K562 (cell line): ENCODE measurements around the gene NEIL1. TPM values are rescaled to one million over a fixed set of nuclear protein-coding genes. Genes with fewer than 3 reads are reported as not detected.
"Not testable (repeated sequence)": the region's sequence is repeated elsewhere in the genome, so short reads cannot be mapped to it uniquely, and the experiment has no call there.

Experiments used
- ATAC-seq: fragments of 200-7000 bp; cut with Tn5 transposase; 3 replicates; pipeline ENCODE4 v1.9.1; 2020; ENCODE audit warnings: moderate library complexity
- BruUV-seq: library from RNA; stranded (reverse); fragments of 400-500 nt; replicated peaks from 2 replicates; lab custom pipeline; 2021; lab: Mats Ljungman, UMichigan
- CTCF ChIA-PET: fragments of 300-600 bp; formaldehyde crosslinking; extraction: SDS; loops from one replicate; lab custom pipeline; 2021; ENCODE audit warnings: low intra/inter-chr PET ratio; lab: Yijun Ruan, JAX
- POLR2A ChIA-PET: fragments of 300-600, 350-650 bp; sonication (Branson Sonifier 250); formaldehyde crosslinking; extraction: SDS; loops from one replicate; lab custom pipeline; 2021; ENCODE audit warnings: antibody characterized with exemption, inconsistent platforms; lab: Yijun Ruan, JAX
- DNase-seq, 4 experiments: peaks; one replicate each; pipeline versions ENCODE4 v3.0.0 to v3.0.0-alpha.2; 2011 to 2018; ENCODE audit warnings: low spot score in 3 of 4, mixed read lengths in 3 of 4; ENCODE audit errors: extremely low read depth in 1 of 4
- FAIRE-seq: peaks from 2 replicates; lab custom pipeline; 2011; peaks lifted over from hg19 to GRCh38; lab: Jason Lieb, UNC
- H2AFZ ChIP-seq: 2 replicates; pipeline ENCODE4 v1.6.0; 2011; ENCODE audit warnings: low read depth, low read length, control low read depth, inconsistent platforms
- H3K27ac ChIP-seq: fragments of 200-600 bp; 3 replicates; pipeline ENCODE4 v1.8.0; 2011; ENCODE audit warnings: low read depth, mild to moderate bottlenecking, control low read depth, inconsistent platforms, low read length, moderate library complexity, mixed read lengths; ENCODE audit errors: extremely low read depth
- H3K27me3 ChIP-seq, 2 experiments: fragments of 300-600 bp in 1 of 2; 2 replicates in 1 of 2; 3 replicates in 1 of 2; pipeline versions ENCODE4 v1.6.0 to v1.8.0; 2011; ENCODE audit warnings: inconsistent platforms in 2 of 2, low read length in 2 of 2, mild to moderate bottlenecking in 1 of 2, mixed read lengths in 1 of 2, moderate library complexity in 1 of 2; ENCODE audit not compliant: control insufficient read depth in 2 of 2, insufficient read depth in 2 of 2
- H3K36me3 ChIP-seq: fragments of 300-600 bp; 3 replicates; pipeline ENCODE4 v1.8.0; 2011; ENCODE audit warnings: mild to moderate bottlenecking, low read length, inconsistent platforms; ENCODE audit not compliant: control insufficient read depth, insufficient read depth
- H3K4me1 ChIP-seq, 2 experiments: fragments of 200-600 bp in 1 of 2; replicated peaks in 1 of 2; 2 replicates in 1 of 2; 3 replicates in 1 of 2; pipeline versions ENCODE4 v1.5.1 to v1.8.0; 2011; ENCODE audit warnings: inconsistent platforms in 2 of 2, low read length in 2 of 2, mild to moderate bottlenecking in 1 of 2, mixed read lengths in 1 of 2, moderate library complexity in 1 of 2; ENCODE audit not compliant: control insufficient read depth in 2 of 2, insufficient read depth in 2 of 2
- H3K4me2 ChIP-seq: 2 replicates; pipeline ENCODE4 v1.6.1; 2011; ENCODE audit warnings: low read length, control low read depth, inconsistent platforms, mixed read lengths; ENCODE audit not compliant: insufficient read depth
- H3K4me3 ChIP-seq: fragments of 200-600 bp; sonication (generic), shearing (Covaris generic); 2 replicates; pipeline ENCODE4 v1.5.1; 2016; ENCODE audit warnings: control low read depth, inconsistent platforms
- H3K79me2 ChIP-seq: fragments of 200-600 bp; 3 replicates; pipeline ENCODE4 v1.8.0; 2011; ENCODE audit warnings: low read length, inconsistent platforms; ENCODE audit not compliant: control insufficient read depth, insufficient read depth
- H3K9ac ChIP-seq, 2 experiments: 2 replicates each; pipeline versions ENCODE4 v1.6.0 to v1.6.1; 2011; ENCODE audit warnings: low read depth in 2 of 2, low read length in 2 of 2, control low read depth in 1 of 2, inconsistent platforms in 1 of 2, mild to moderate bottlenecking in 1 of 2, mixed read lengths in 1 of 2; ENCODE audit not compliant: insufficient read depth in 1 of 2
- H3K9me1 ChIP-seq: one replicate; pipeline ENCODE4 v1.6.0; 2011; ENCODE audit warnings: inconsistent platforms, mild to moderate bottlenecking, low read length, moderate library complexity; ENCODE audit not compliant: control insufficient read depth, insufficient read depth
- H3K9me3 ChIP-seq: replicated peaks from 2 replicates; pipeline ENCODE4 v1.5.1; 2011; ENCODE audit warnings: low read depth, low read length, inconsistent platforms; ENCODE audit not compliant: control insufficient read depth, insufficient read depth
- H4K20me1 ChIP-seq: replicated peaks from 2 replicates; pipeline ENCODE4 v1.6.1; 2011; ENCODE audit warnings: low read length, inconsistent platforms, mixed read lengths; ENCODE audit not compliant: control insufficient read depth, insufficient read depth
- CEBPG ChIP-seq, 3 experiments: fragments of 200-800 bp in 1 of 3; sonication (Bioruptor generic) in 1 of 3; sonication (generic) in 1 of 3; formaldehyde crosslinking in 1 of 3; IDR thresholded peaks in 2 of 3; conservative IDR thresholded peaks in 1 of 3; 2 replicates each; pipeline versions ENCODE4 v1.6.1 to v1.8.0; 2016 to 2022; ENCODE audit warnings: missing compliant biosample characterization in 2 of 3, missing genetic modification characterization in 2 of 3, mild to moderate bottlenecking in 1 of 3, missing genetic modification reagents in 1 of 3
- EP300 ChIP-seq: IDR thresholded peaks from 2 replicates; pipeline ENCODE4 v1.6.1; 2012; ENCODE audit warnings: low read length, improper control_type of control experiment
- FIP1L1 ChIP-seq: fragments of 200-400 bp; formaldehyde crosslinking; IDR thresholded peaks from 2 replicates; pipeline ENCODE4 v1.6.1; 2018; ENCODE audit warnings: mild to moderate bottlenecking, low read depth, low read length; ENCODE audit not compliant: poor library complexity, severe bottlenecking
- SMAD1 ChIP-seq: fragments of 150-350 bp; IDR thresholded peaks from 2 replicates; pipeline ENCODE4 v1.6.1; 2014; ENCODE audit warnings: low read length, low read depth; ENCODE audit not compliant: partially characterized antibody
- TAF9B ChIP-seq: fragments of 450-650 bp; IDR thresholded peaks from 2 replicates; pipeline ENCODE4 v1.6.1; 2018; ENCODE audit warnings: mild to moderate bottlenecking; ENCODE audit not compliant: partially characterized antibody
- ZC3H8 ChIP-seq: fragments of 450-650 bp; IDR thresholded peaks from 2 replicates; pipeline ENCODE4 v1.6.1; 2017
- ZNF354B ChIP-seq: fragments of 250-450 bp; sonication (Bioruptor Pico); IDR thresholded peaks from 2 replicates; pipeline ENCODE4 v1.4.0; 2020
- WGBS: fragments of 100-300 bp; shearing (Covaris generic); methylation state at CpG from one replicate; pipeline ENCODE4 v1.1.6; 2016; ENCODE audit warnings: low coverage, mixed read lengths; ENCODE audit not compliant: insufficient coverage; ENCODE audit errors: missing lambda C conversion rate; 5-methylcytosine and 5-hydroxymethylcytosine counted together
- in situ Hi-C: fragments of 300-500 bp; cut with MboI; formaldehyde crosslinking; loops from 4 replicates; pipeline ENCODE4 v1.15.0; 2018; ENCODE audit warnings: inconsistent platforms, mixed read lengths
- intact Hi-C: fragments of 100-400 bp; cut with micrococcal nuclease; formaldehyde crosslinking; loops from 2 replicates; pipeline ENCODE4 v1.14.2; 2022
- polyA plus RNA-seq, 8 experiments: library from polyadenylated mRNA; depleted of rRNA in 4 of 8; stranded (reverse) in 5 of 8; unstranded in 3 of 8; fragments of >200 nt; fragmentation: Nextera tagmentation in 2 of 8; fragmentation: Illumina TruSeq in 1 of 8; extraction: Ambion mirVana in 2 of 8; extraction: Trizol in 1 of 8; gene quantifications; 2 replicates each; pipeline versions ENCODE4 v1.2.1 to v1.2.3, GENCODE V29; 2011 to 2014; ENCODE audit warnings: inconsistent platforms in 1 of 8, missing spikeins in 1 of 8
- total RNA-seq, 7 experiments: library from RNA; depleted of rRNA in 6 of 7; stranded (reverse); fragments of >200 nt in 6 of 7; fragmentation: Illumina TruSeq in 2 of 7; extraction: Trizol in 2 of 7; gene quantifications; 2 replicates each; pipeline versions ENCODE4 v1.2.1 to v1.2.3, GENCODE V29; 2011 to 2021; ENCODE audit warnings: low replicate concordance in 1 of 7
- TF ChIP-seq, protein P1 (sequence below): fragments of 450-650 bp; IDR thresholded peaks from 2 replicates; pipeline ENCODE4 v1.6.1; 2016; ENCODE audit warnings: borderline replicate concordance
- TF ChIP-seq, protein P2 (sequence below): fragments of 450-650 bp; IDR thresholded peaks from 2 replicates; pipeline ENCODE4 v1.6.1; 2016; ENCODE audit warnings: mild to moderate bottlenecking

The NEIL1 gene
- total and polyA plus RNA-seq, 9 of the 15 experiments (the other 6 are each of a cell fraction or from before 2014, with no cell fraction given) = 0.14 to 4.3 (median 2.4) TPM

DNA sequence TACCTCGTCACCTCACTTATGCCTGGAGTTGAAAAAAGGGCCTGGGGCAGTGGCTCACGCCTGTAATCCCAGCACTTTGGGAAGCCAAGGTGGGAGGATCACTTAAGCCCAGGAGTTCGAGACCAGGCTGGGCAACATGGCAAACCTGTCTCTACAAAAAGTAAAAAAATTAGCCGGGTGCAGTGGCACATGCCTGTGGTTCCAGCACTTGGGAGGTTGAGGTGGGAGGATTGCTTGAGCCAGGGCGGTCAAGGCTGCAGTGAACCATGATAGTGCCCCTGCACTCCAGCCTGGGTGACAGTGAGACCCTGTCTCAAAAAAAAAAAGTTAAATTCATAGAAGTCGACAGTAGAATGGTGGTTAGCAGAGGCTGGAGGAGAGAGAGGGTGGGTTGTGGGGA is 4.6 kb upstream of the NEIL1 start:
- Histone ChIP-seq H3K9me1 (no peaks in the 10 kb centered on the region), H2AFZ (no peak overlapping the region), H4K20me1 (no peaks in the 10 kb centered on the region; the same call in 1 of the 2 replicates), H3K36me3 (peaks cover 27% of the 10 kb centered on the region; the same call in 2 of the 3 replicates), H3K4me2 (no peak overlapping the region), H3K9me3 (no peaks in the 10 kb centered on the region), H3K9ac (no peak overlapping the region), H3K27me3 (no peaks in the 10 kb centered on the region), H3K79me2 (no peaks in the 10 kb centered on the region), H3K27ac (no peak overlapping the region), H3K4me1 (peaks cover 4 to 5% of the 10 kb centered on the region in 2 experiments; a peak in 3 of 5 replicates), H3K4me3 (no peak overlapping the region)
- in situ Hi-C loops (no loop called here), intact Hi-C loops (no loop called here)
- ChIA-PET POLR2A (no interaction called here), CTCF (no interaction called here)
- 52% methylated on average over 6 of the region's 6 CpGs for WGBS
- no TSS peak for BruUV-seq
- no peak for FAIRE-seq
- ATAC-seq = no peak
- no peak for DNase-seq
- TF ChIP-seq ZNF354B (no peak), CEBPG (CRISPR knock-in tag; IDR thresholded peaks at IDR 0.05) (no peak), CEBPG (tag; conservative IDR thresholded peaks at IDR 0.05 in 1 of 2, IDR thresholded peaks at IDR 0.05 in 1 of 2) (no peak), ZC3H8 (no peak), TAF9B (no peak), FIP1L1 (no peak), SMAD1 (no peak), EP300 (no peak)
- TF ChIP-seq, protein P1, sequence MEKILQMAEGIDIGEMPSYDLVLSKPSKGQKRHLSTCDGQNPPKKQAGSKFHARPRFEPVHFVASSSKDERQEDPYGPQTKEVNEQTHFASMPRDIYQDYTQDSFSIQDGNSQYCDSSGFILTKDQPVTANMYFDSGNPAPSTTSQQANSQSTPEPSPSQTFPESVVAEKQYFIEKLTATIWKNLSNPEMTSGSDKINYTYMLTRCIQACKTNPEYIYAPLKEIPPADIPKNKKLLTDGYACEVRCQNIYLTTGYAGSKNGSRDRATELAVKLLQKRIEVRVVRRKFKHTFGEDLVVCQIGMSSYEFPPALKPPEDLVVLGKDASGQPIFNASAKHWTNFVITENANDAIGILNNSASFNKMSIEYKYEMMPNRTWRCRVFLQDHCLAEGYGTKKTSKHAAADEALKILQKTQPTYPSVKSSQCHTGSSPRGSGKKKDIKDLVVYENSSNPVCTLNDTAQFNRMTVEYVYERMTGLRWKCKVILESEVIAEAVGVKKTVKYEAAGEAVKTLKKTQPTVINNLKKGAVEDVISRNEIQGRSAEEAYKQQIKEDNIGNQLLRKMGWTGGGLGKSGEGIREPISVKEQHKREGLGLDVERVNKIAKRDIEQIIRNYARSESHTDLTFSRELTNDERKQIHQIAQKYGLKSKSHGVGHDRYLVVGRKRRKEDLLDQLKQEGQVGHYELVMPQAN = no peak
- TF ChIP-seq, protein P2, sequence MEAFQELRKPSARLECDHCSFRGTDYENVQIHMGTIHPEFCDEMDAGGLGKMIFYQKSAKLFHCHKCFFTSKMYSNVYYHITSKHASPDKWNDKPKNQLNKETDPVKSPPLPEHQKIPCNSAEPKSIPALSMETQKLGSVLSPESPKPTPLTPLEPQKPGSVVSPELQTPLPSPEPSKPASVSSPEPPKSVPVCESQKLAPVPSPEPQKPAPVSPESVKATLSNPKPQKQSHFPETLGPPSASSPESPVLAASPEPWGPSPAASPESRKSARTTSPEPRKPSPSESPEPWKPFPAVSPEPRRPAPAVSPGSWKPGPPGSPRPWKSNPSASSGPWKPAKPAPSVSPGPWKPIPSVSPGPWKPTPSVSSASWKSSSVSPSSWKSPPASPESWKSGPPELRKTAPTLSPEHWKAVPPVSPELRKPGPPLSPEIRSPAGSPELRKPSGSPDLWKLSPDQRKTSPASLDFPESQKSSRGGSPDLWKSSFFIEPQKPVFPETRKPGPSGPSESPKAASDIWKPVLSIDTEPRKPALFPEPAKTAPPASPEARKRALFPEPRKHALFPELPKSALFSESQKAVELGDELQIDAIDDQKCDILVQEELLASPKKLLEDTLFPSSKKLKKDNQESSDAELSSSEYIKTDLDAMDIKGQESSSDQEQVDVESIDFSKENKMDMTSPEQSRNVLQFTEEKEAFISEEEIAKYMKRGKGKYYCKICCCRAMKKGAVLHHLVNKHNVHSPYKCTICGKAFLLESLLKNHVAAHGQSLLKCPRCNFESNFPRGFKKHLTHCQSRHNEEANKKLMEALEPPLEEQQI = no peak

DNA sequence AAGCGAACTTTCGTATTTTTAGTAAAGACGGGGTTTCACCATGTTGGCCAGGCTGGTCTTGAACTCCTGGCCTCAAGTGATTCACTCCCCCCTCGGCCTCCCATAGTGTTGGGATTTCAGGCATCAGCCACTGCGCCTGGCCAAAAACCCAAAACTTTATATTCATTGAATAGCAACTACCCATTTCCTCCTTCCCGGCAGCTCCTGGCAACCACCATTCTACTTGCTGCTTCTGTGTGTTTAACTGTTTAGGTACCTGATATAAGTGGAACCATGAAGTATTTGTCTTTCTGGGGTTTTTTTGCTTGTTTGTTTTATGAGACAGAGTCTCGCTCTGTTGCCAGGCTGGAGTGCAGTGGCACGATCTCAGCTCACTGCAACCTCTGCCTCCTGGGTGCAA is 2.9 kb upstream of the NEIL1 start:
- H3K9me3 ChIP-seq, H3K9ac ChIP-seq, ATAC-seq, H3K27me3 ChIP-seq, FAIRE-seq, DNase-seq, H3K27ac ChIP-seq, H4K20me1 ChIP-seq, H2AFZ ChIP-seq, BruUV-seq, H3K4me3 ChIP-seq, CTCF ChIA-PET, in situ Hi-C loops, intact Hi-C loops, H3K79me2 ChIP-seq, H3K4me2 ChIP-seq, H3K9me1 ChIP-seq: not testable (repeated sequence)
- POLR2A ChIA-PET = interaction anchor here (1.1 kb wide), 1 partner anchor 10 kb away, joined by 3 read pairs; no protein-coding TSS in a partner anchor
- WGBS = 62% methylated on average over 8 of the region's 8 CpGs
- peaks cover 22% of the 10 kb centered on the region; the same call in 2 of the 3 replicates for H3K36me3 ChIP-seq
- peaks cover 4 to 22% of the 10 kb centered on the region in 2 experiments; a peak in 3 of 5 replicates for H3K4me1 ChIP-seq
